ENCODE measurements around the gene MOV10L1. TPM values are rescaled to one million over a fixed set of nuclear protein-coding genes. Genes with fewer than 3 reads are reported as not detected.

The MOV10L1 gene
- total and polyA plus RNA-seq, 4 donors = 0.27 to 11.9 (median 0.43) TPM

DNA sequence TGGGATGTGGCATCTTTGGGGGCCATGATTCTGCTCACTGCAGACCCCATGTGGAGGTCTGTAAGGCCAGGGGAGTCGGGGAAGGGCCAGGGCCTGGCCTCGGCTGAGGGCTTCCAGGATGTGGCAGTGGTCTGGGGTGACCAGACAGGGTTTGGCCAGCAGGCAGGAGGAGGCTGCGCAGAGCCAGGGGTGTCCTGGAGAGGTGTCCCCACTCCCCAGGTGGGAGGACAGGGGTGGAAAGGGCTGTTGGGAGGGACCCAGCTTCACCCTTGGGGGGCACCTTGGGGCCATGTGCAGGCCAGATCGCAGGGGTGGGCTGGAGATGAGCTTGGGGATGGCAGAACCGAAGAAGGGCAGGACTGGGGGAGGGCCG, 84.2 kb downstream of the MOV10L1 start:
- WGBS, 2 donors = 92 to 93% methylated on average over 6 of the region's 6 CpGs
- Histone ChIP-seq H3K9ac (ENCODE audit: insufficient read depth in 1 of 2, low read length in 2 of 2) (no peak overlapping the region), H3K4me1 (ENCODE audit: control insufficient read depth in 5 of 5, insufficient read depth in 5 of 5, low read length in 5 of 5) (peaks cover 0 to 5% (median 0%) of the 10 kb centered on the region in 5 donors), H3K27me3 (ENCODE audit: control insufficient read depth in 3 of 3, insufficient read depth in 3 of 3, low read length in 2 of 3) (peaks cover 0 to 5% (median 3%) of the 10 kb centered on the region in 3 donors), H3K36me3 (ENCODE audit: control insufficient read depth in 4 of 4, insufficient read depth in 4 of 4, low read length in 4 of 4) (no peaks in the 10 kb centered on the region), H3K27ac (ENCODE audit: low read depth in 1 of 2, low read length in 1 of 2) (no peak overlapping the region), H3K4me3 (no peak overlapping the region), H3K9me3 (ENCODE audit: control insufficient read depth in 4 of 4, insufficient read depth in 3 of 4, low read length in 3 of 4) (peaks cover 0 to 5% (median 0%) of the 10 kb centered on the region in 4 donors)
- TF ChIP-seq, protein P1, sequence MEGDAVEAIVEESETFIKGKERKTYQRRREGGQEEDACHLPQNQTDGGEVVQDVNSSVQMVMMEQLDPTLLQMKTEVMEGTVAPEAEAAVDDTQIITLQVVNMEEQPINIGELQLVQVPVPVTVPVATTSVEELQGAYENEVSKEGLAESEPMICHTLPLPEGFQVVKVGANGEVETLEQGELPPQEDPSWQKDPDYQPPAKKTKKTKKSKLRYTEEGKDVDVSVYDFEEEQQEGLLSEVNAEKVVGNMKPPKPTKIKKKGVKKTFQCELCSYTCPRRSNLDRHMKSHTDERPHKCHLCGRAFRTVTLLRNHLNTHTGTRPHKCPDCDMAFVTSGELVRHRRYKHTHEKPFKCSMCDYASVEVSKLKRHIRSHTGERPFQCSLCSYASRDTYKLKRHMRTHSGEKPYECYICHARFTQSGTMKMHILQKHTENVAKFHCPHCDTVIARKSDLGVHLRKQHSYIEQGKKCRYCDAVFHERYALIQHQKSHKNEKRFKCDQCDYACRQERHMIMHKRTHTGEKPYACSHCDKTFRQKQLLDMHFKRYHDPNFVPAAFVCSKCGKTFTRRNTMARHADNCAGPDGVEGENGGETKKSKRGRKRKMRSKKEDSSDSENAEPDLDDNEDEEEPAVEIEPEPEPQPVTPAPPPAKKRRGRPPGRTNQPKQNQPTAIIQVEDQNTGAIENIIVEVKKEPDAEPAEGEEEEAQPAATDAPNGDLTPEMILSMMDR (IDR thresholded peaks at IDR 0.05; ENCODE audit: control extremely low read depth, extremely low read depth) = no peak
- DNase-seq (no peak), ATAC-seq (ENCODE audit: insufficient read depth, low FRiP score) (no peak)

DNA sequence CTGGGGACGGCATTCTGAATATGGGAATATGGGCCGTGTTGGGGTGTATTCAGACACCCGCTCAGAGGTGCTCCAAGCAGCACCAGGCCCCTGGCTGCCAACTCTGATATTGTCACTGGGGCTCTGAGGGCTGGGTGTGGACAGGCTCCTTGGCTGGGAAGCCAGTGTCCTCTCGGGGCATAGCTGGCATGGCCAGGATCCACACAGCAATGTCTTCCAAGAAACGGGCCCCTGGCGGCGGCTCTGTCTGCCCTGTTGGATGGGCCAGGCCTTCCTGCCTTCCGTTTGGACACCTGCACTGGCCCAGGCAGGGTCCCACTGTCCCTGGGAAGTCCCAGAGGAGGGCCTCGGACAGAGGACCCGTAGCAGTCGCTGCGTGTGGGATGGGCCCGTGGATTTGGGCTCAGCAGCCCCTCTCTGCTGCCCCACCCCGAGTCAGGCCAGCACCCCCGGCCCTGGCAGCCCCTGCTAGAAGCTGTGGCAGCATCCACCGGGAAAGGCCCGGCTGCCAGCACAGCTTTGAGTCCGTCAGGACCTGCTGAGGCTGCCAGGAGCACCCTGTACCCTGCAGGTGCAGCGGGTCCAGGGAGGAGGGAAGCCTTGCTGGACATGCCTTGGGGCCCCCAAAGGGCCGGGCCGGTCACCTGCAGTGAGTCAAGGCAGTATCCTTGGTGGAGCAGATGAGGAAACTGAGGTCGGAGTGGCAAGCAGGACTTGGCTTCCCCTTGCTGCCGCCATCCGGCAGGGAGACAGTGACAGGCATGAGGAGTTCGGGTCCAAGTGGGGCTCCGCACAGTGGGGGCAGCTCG, 84.8 kb downstream of the MOV10L1 start:
- Histone ChIP-seq H3K4me1 (ENCODE audit: control insufficient read depth in 5 of 5, insufficient read depth in 5 of 5, low read length in 5 of 5) (peaks cover 0 to 5% (median 0%) of the 10 kb centered on the region in 5 donors), H3K36me3 (ENCODE audit: control insufficient read depth in 4 of 4, insufficient read depth in 4 of 4, low read length in 4 of 4) (no peaks in the 10 kb centered on the region), H3K27ac (ENCODE audit: low read depth in 1 of 2, low read length in 1 of 2) (no peak overlapping the region), H3K4me3 (no peak overlapping the region), H3K27me3 (ENCODE audit: control insufficient read depth in 3 of 3, insufficient read depth in 3 of 3, low read length in 2 of 3) (no peaks in the 10 kb centered on the region), H3K9me3 (ENCODE audit: control insufficient read depth in 4 of 4, insufficient read depth in 3 of 4, low read length in 3 of 4) (peaks cover 0 to 5% (median 0%) of the 10 kb centered on the region in 4 donors), H3K9ac (ENCODE audit: insufficient read depth in 1 of 2, low read length in 2 of 2) (no peak overlapping the region)
- TF ChIP-seq, protein P1 (IDR thresholded peaks at IDR 0.05; ENCODE audit: control extremely low read depth, extremely low read depth) = no peak
- DNase-seq (no peak), ATAC-seq (ENCODE audit: insufficient read depth, low FRiP score) (no peak)
- WGBS, 2 donors = 88 to 93% methylated on average over 27 of the region's 27 CpGs

DNA sequence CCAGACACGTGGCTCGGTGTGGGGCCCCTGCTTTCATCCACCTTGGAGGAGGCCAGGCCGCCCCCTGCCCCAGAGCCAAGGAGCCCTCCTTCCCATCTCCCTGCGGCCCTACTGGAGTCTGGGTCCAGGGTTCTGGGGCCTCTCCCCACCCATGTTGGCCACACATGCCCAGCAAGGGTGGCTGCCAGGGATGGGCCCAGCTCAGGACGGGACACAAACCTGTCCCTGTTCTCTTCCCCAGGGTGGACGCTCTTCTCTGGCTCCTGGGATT, 85.3 kb downstream of the MOV10L1 start:
- 90 to 91% methylated on average over 4 to 6 of the region's 6 CpGs for WGBS, 2 donors
- Histone ChIP-seq H3K4me1 (ENCODE audit: control insufficient read depth in 5 of 5, insufficient read depth in 5 of 5, low read length in 5 of 5) (peaks cover 0 to 5% (median 0%) of the 10 kb centered on the region in 5 donors), H3K9ac (ENCODE audit: insufficient read depth in 1 of 2, low read length in 2 of 2) (no peak overlapping the region), H3K27ac (ENCODE audit: low read depth in 1 of 2, low read length in 1 of 2) (no peak overlapping the region), H3K4me3 (no peak overlapping the region), H3K9me3 (ENCODE audit: control insufficient read depth in 4 of 4, insufficient read depth in 3 of 4, low read length in 3 of 4) (peaks cover 0 to 5% (median 0%) of the 10 kb centered on the region in 4 donors), H3K36me3 (ENCODE audit: control insufficient read depth in 4 of 4, insufficient read depth in 4 of 4, low read length in 4 of 4) (no peaks in the 10 kb centered on the region), H3K27me3 (ENCODE audit: control insufficient read depth in 3 of 3, insufficient read depth in 3 of 3, low read length in 2 of 3) (no peaks in the 10 kb centered on the region)
- DNase-seq = no peak
- ATAC-seq (ENCODE audit: insufficient read depth, low FRiP score) = no peak
- TF ChIP-seq, protein P1 (IDR thresholded peaks at IDR 0.05; ENCODE audit: control extremely low read depth, extremely low read depth) = no peak
